ENCODE measurements around the gene ZEB1.

DNA sequence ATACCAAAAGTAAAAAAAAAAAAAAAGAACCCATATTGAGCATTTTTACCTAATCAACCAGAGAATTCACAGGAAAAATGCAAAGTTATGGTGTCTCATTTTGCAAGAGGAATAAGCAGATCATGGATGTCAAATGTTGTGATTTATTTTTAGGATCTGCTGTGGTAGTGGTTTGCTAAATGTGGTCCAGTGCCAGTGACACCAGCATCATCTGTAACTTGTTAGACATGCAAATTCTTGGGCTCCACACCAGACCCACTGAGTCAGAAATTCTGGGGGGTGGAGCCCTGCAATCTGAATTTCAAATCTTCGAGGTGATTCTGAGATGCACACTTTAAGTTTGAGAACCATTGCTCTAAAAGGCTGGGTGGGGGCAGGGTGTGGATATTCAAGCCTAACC, 30.1 kb upstream of the ZEB1 start:
- TF ChIP-seq, protein P1, sequence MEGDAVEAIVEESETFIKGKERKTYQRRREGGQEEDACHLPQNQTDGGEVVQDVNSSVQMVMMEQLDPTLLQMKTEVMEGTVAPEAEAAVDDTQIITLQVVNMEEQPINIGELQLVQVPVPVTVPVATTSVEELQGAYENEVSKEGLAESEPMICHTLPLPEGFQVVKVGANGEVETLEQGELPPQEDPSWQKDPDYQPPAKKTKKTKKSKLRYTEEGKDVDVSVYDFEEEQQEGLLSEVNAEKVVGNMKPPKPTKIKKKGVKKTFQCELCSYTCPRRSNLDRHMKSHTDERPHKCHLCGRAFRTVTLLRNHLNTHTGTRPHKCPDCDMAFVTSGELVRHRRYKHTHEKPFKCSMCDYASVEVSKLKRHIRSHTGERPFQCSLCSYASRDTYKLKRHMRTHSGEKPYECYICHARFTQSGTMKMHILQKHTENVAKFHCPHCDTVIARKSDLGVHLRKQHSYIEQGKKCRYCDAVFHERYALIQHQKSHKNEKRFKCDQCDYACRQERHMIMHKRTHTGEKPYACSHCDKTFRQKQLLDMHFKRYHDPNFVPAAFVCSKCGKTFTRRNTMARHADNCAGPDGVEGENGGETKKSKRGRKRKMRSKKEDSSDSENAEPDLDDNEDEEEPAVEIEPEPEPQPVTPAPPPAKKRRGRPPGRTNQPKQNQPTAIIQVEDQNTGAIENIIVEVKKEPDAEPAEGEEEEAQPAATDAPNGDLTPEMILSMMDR (CRISPR knock-in tag; IDR thresholded peaks at IDR 0.05), result no peak
- TF ChIP-seq, protein P2, sequence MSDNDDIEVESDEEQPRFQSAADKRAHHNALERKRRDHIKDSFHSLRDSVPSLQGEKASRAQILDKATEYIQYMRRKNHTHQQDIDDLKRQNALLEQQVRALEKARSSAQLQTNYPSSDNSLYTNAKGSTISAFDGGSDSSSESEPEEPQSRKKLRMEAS (IDR thresholded peaks at IDR 0.05), result no peak
- TF ChIP-seq U2AF2 (IDR thresholded peaks at IDR 0.05; ENCODE audit: low read depth, low read length), result no peak
- TF ChIP-seq SMC3 (IDR thresholded peaks at IDR 0.05; ENCODE audit: low read length), result no peak
- TF ChIP-seq ARID2 (CRISPR knock-in tag; IDR thresholded peaks at IDR 0.05; ENCODE audit: borderline replicate concordance), result no peak
- TF ChIP-seq POLR2A (IDR thresholded peaks at IDR 0.05; ENCODE audit: insufficient read depth in 1 of 2, low read depth in 2 of 2, low read length in 2 of 2), result no peak
- TF ChIP-seq U2AF1 (optimal IDR thresholded peaks at IDR 0.05; ENCODE audit: low read depth, low read length), result no peak
- TF ChIP-seq SPEN (CRISPR knock-in tag; IDR thresholded peaks at IDR 0.05; ENCODE audit: low read depth), result no peak
- no peak for TF ChIP-seq BRCA1 (CRISPR knock-in tag; IDR thresholded peaks at IDR 0.05)
- no peak for TF ChIP-seq KLF13 (CRISPR knock-in tag; IDR thresholded peaks at IDR 0.05)
- TF ChIP-seq, protein P3, sequence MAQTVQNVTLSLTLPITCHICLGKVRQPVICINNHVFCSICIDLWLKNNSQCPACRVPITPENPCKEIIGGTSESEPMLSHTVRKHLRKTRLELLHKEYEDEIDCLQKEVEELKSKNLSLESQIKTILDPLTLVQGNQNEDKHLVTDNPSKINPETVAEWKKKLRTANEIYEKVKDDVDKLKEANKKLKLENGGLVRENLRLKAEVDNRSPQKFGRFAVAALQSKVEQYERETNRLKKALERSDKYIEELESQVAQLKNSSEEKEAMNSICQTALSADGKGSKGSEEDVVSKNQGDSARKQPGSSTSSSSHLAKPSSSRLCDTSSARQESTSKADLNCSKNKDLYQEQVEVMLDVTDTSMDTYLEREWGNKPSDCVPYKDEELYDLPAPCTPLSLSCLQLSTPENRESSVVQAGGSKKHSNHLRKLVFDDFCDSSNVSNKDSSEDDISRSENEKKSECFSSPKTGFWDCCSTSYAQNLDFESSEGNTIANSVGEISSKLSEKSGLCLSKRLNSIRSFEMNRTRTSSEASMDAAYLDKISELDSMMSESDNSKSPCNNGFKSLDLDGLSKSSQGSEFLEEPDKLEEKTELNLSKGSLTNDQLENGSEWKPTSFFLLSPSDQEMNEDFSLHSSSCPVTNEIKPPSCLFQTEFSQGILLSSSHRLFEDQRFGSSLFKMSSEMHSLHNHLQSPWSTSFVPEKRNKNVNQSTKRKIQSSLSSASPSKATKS (CRISPR knock-in tag; IDR thresholded peaks at IDR 0.05), result no peak
- TF ChIP-seq SAP130 (CRISPR knock-in tag; IDR thresholded peaks at IDR 0.05; ENCODE audit: low read depth), result no peak
- TF ChIP-seq ZNF317 (CRISPR knock-in tag; IDR thresholded peaks at IDR 0.05), result no peak
- no peak for TF ChIP-seq NR2C2 (CRISPR knock-in tag; IDR thresholded peaks at IDR 0.05; ENCODE audit: borderline replicate concordance)
